LNCAP (cell line): ENCODE measurements around the gene KCNIP1.

Experiments used
- CTCF ChIP-seq: fragments of 450-650 bp; IDR thresholded peaks from 2 replicates; pipeline ENCODE4 v1.5.1; 2017; ENCODE audit warnings: mild to moderate bottlenecking

Gene KCNIP1

GRCh38 chr5:170493028-170493820, 10.6 kb upstream of the KCNIP1 start:
- TF ChIP-seq CTCF, result no peak

DNA sequence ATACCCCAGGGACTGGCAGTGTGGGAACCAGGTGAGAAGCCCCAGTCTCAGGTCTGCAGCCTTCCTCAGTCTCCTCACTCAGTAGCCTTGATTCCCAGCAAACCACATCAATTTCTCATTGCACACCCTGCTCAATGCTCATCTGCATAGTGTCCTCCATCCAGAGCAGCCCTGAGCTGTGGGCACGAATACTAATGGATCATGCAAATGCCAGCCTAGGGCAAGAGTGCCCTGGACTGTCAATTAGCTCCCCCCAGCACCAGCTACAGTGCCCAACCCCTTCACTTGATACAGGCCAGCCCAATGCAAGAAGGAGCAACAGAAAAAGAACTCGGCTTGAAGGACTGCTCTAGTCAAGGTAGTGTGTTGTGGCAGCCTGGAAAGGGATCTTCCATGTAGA, 9.8 kb upstream of the KCNIP1 start:
- no peak for TF ChIP-seq CTCF

GRCh38 chr5:170495825-170496661, 7.8 kb upstream of the KCNIP1 start:
- no peak for TF ChIP-seq CTCF

GRCh38 chr5:170496662-170497028, 7.2 kb upstream of the KCNIP1 start:
- TF ChIP-seq CTCF, result no peak

- no peak for TF ChIP-seq CTCF
These were observed 6.3 kb upstream of the KCNIP1 start for GRCh38 chr5:170497311-170498038.

DNA sequence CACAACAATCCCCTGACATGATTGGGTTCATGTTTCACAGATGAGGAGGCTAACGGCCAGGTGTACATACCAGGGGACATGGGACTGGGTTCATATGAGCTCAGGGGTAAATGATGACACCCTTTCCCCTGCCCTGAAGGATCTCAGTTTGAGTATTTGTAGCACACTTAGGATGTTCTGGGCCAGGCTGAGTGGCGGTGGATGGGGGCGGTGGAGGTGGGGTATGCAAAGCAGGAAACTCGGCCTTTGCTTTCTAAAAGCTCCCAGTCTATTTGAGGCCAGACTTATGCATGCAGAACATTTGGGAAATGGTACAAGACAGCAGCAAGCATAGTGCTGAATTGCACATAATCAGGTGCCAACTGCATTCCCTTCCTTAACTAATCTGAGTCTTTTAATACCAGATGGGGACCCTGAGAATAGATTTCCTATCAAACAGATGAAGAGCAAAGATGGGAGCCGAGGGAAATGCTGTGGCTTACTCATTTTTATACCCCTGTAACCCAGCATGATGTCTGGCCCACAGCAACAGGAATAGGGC, 4.9 kb upstream of the KCNIP1 start:
- no peak for TF ChIP-seq CTCF

DNA sequence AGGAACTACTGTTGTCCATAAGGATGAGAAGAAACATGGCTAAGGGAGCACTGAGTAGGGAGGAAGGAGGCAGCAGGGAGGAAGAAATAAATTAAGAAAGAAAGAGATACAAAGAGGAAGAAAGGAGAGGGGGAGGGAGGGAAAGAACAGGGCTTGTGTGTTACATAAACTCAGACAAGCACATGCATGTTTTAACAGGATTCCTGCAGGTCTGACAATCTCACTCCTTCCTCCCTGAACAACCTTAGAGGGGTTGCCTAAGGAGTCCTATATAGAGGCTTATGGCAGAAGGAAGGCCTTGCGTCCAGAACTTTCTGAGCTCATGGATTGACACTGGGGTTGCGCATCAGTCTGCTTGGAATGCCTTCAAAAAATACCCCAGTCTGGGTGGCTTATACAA, 4.2 kb upstream of the KCNIP1 start:
- TF ChIP-seq CTCF, result no peak
